OCI-LY3 (cell line): ENCODE data around the gene CPNE4.

Source experiments
- H2AFZ ChIP-seq: fragments of 200-600, 300-600 bp; shearing (Covaris generic); 2 replicates; pipeline ENCODE4 v1.6.0; 2014; ENCODE audit warnings: antibody characterized with exemption, low read depth, low read length
- H3K27ac ChIP-seq: fragments of 200-600, 300-600 bp; sonication (generic); 2 replicates; pipeline ENCODE4 v1.5.1; 2014; ENCODE audit warnings: mild to moderate bottlenecking, low read length, moderate library complexity, mixed read lengths
- H3K27me3 ChIP-seq: fragments of 200-600, 300-600 bp; sonication (generic); 2 replicates; pipeline ENCODE4 v1.6.1; 2014; ENCODE audit warnings: low read depth, low read length, mixed read lengths
- H3K36me3 ChIP-seq: fragments of 200-600, 300-600 bp; sonication (generic); replicated peaks from 2 replicates; pipeline ENCODE3; 2014; ENCODE audit warnings: low read depth, low read length, mixed read lengths
- H3K4me1 ChIP-seq: fragments of 300-600, 200-600 bp; sonication (generic); 2 replicates; pipeline ENCODE4 v1.6.1; 2014; ENCODE audit warnings: low read length, mixed read lengths
- H3K4me2 ChIP-seq: fragments of 200-600, 300-600 bp; sonication (generic); 2 replicates; pipeline ENCODE4 v1.6.1; 2014; ENCODE audit warnings: low read length, mixed read lengths
- H3K4me3 ChIP-seq: fragments of 300-600, 200-600 bp; sonication (generic); 2 replicates; pipeline ENCODE4 v1.5.1; 2014; ENCODE audit warnings: antibody characterized with exemption, mild to moderate bottlenecking, low read length, moderate library complexity
- H3K79me2 ChIP-seq: fragments of 300-600, 200-600 bp; shearing (Covaris generic); 2 replicates; pipeline ENCODE4 v1.6.1; 2014; ENCODE audit warnings: mild to moderate bottlenecking, low read length, mixed read lengths
- H3K9ac ChIP-seq: fragments of 300-600, 200-600 bp; shearing (Covaris generic); 2 replicates; pipeline ENCODE4 v1.6.0; 2014; ENCODE audit warnings: mild to moderate bottlenecking, low read length, moderate library complexity
- H3K9me3 ChIP-seq: fragments of 200-600, 300-600 bp; shearing (Covaris generic); 2 replicates; pipeline ENCODE4 v1.6.1; 2014; ENCODE audit warnings: low read length, mixed read lengths; ENCODE audit not compliant: insufficient read depth
- H4K20me1 ChIP-seq: fragments of 200-600, 300-600 bp; sonication (generic); 2 replicates; pipeline ENCODE4 v1.6.1; 2016; ENCODE audit warnings: low read length, mixed read lengths; ENCODE audit not compliant: insufficient read depth
- CTCF ChIP-seq: fragments of 200-600, 300-600 bp; sonication (generic); IDR thresholded peaks from 2 replicates; pipeline ENCODE4 v1.5.1; 2014; ENCODE audit warnings: antibody characterized with exemption, low read length, low read depth
- EZH2phosphoT487 ChIP-seq: fragments of 200-600 bp; shearing (Covaris generic); IDR thresholded peaks from 2 replicates; pipeline ENCODE4 v1.6.1; 2018; ENCODE audit warnings: antibody characterized with exemption, mixed run types, low read depth

CPNE4 gene

DNA sequence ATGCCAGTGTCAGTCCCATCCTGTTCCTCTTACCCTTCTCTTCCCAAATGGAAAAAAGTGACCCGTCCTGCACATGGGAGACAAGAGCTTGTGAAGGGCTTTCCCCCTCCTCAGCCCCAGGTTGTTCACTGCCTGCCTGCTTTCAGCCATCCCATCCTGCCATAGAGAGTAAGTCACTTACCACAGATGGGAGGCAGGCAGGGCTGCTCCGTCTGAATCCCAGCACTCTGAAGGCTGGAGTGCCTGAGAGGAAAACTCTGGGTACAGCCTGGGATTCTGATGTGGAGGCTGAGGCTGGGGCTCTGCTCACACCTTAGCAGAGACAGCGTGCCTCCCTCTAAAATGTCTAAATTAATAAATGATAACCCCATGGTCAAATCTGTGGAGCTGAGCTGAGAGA, 14.8 kb downstream of the CPNE4 start:
- H3K9me3 ChIP-seq: no peaks in the 10 kb centered on the region
- no peaks in the 10 kb centered on the region for H4K20me1 ChIP-seq
- H2AFZ ChIP-seq: no peak overlapping the region
- H3K27me3 ChIP-seq: peaks cover 61% of the 10 kb centered on the region
- no peak overlapping the region for H3K27ac ChIP-seq
- no peaks in the 10 kb centered on the region for H3K79me2 ChIP-seq
- H3K4me2 ChIP-seq: no peak overlapping the region
- TF ChIP-seq CTCF (no peak), EZH2phosphoT487 (no peak)
- no peaks in the 10 kb centered on the region for H3K4me1 ChIP-seq
- no peak overlapping the region for H3K9ac ChIP-seq
- no peaks in the 10 kb centered on the region for H3K36me3 ChIP-seq
- no peak overlapping the region for H3K4me3 ChIP-seq

- TF ChIP-seq EZH2phosphoT487 (no peak), CTCF (no peak)
- Histone ChIP-seq H3K4me2 (no peak overlapping the region), H3K9ac (no peak overlapping the region), H3K27me3 (peaks cover 65% of the 10 kb centered on the region), H3K4me3 (no peak overlapping the region), H3K27ac (no peak overlapping the region), H4K20me1 (no peaks in the 10 kb centered on the region), H3K4me1 (no peaks in the 10 kb centered on the region), H3K79me2 (no peaks in the 10 kb centered on the region), H3K9me3 (no peaks in the 10 kb centered on the region), H2AFZ (no peak overlapping the region), H3K36me3 (no peaks in the 10 kb centered on the region)
Measured at GRCh38 chr3:132017137-132017536, 17.7 kb downstream of the CPNE4 start.

DNA sequence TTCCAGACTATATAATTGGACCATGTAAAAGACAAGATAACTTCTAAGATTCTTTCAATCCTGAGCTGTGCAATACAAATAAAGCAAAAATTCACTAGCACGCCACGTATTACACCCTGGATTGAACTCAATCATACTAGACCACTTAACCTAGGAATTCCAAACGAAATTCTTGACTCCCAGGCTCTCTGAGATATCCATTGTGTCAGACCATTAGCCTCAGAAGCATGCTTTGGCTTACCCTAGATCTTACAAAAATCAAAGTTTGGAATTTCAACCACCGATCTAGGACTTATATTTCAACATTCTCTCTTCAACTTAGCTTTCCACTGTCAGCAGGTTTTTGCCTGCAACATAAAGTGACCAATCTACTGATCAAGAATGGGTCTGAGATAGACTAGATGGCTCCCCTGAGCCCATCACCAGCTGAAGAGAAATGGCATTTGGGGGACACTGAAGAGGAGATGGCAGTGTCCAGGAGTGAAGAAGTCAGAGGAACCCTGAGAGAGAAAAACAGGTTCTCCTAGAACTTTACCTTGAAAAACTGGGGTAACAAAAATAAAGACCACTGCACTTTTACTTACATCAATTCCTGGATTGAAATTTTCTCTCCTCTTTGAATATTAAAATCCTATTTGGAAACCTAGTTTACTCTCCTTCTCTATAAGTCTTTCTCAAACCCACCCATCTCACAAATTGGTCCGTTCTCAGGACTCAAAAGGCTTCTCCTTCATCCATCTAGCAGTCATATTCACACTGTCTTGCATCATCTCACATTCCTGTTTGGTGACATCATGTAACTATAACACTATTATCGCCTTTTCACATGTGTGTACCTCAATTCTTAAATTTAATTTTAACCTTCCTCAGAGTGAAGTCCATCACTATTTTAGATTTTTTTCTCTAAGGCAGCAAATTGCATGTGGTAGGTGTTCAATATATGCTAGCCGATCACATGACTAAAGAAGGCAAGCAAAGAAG, 18.5 kb downstream of the CPNE4 start:
- Histone ChIP-seq H3K27me3 (peaks cover 65% of the 10 kb centered on the region), H3K27ac (no peak overlapping the region), H2AFZ (no peak overlapping the region), H3K36me3 (no peaks in the 10 kb centered on the region), H3K4me1 (no peaks in the 10 kb centered on the region), H3K4me3 (no peak overlapping the region), H3K79me2 (no peaks in the 10 kb centered on the region), H3K9me3 (no peaks in the 10 kb centered on the region), H3K9ac (no peak overlapping the region), H3K4me2 (no peak overlapping the region), H4K20me1 (no peaks in the 10 kb centered on the region)
- TF ChIP-seq CTCF (no peak), EZH2phosphoT487 (no peak)

- TF ChIP-seq EZH2phosphoT487 (no peak), CTCF (no peak)
- no peaks in the 10 kb centered on the region for H3K36me3 ChIP-seq
- no peak overlapping the region for H2AFZ ChIP-seq
- H3K9ac ChIP-seq: no peak overlapping the region
- no peak overlapping the region for H3K27ac ChIP-seq
- H3K9me3 ChIP-seq: no peaks in the 10 kb centered on the region
- no peaks in the 10 kb centered on the region for H3K4me1 ChIP-seq
- H3K79me2 ChIP-seq: no peaks in the 10 kb centered on the region
- H3K4me2 ChIP-seq: no peak overlapping the region
- no peak overlapping the region for H3K4me3 ChIP-seq
- H4K20me1 ChIP-seq: no peaks in the 10 kb centered on the region
- H3K27me3 ChIP-seq: peaks cover 47% of the 10 kb centered on the region
Measured at GRCh38 chr3:132014105-132014504, 20.7 kb downstream of the CPNE4 start.
